SKM-1 (cell line): ENCODE data around the gene ARHGAP26.
"Not testable (repeated sequence)": the region's sequence is repeated elsewhere in the genome, so short reads cannot be mapped to it uniquely, and the experiment has no call there.

Source experiments
- DNase-seq: peaks from one replicate; lab custom pipeline; 2025; ENCODE audit not compliant: unreplicated experiment; lab: John Stamatoyannopoulos, UW

ARHGAP26 gene

GRCh38 chr5:143071927-143072326 lies 301.8 kb downstream of the ARHGAP26 start:
- no peak for DNase-seq

GRCh38 chr5:143072734-143073133 lies 302.6 kb downstream of the ARHGAP26 start:
- DNase-seq = no peak

- no peak for DNase-seq
These were observed 303.6 kb downstream of the ARHGAP26 start for GRCh38 chr5:143073766-143074165.

GRCh38 chr5:143074414-143074996 lies 304.3 kb downstream of the ARHGAP26 start:
- no peak for DNase-seq

DNA sequence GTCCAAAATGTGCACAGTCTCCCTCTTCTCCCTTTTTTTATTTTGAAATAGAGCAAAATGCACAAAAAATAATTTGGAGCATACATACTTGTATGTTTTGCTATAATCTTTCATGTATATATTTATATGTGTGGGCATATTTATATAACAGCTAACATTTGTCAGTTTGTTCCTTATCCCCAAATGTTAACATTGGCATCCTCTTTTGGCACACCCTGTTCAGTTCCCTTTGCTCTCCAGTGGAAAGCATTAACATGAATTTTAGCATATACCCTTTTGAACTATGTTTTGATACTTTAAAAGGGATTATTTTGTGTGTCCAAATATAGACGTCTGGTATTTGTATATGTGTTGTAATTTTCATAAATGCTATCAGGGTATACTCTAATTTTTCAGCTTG lies 306.2 kb downstream of the ARHGAP26 start:
- no peak for DNase-seq

- no peak for DNase-seq
These were observed 307.4 kb downstream of the ARHGAP26 start for GRCh38 chr5:143077453-143078103.

DNA sequence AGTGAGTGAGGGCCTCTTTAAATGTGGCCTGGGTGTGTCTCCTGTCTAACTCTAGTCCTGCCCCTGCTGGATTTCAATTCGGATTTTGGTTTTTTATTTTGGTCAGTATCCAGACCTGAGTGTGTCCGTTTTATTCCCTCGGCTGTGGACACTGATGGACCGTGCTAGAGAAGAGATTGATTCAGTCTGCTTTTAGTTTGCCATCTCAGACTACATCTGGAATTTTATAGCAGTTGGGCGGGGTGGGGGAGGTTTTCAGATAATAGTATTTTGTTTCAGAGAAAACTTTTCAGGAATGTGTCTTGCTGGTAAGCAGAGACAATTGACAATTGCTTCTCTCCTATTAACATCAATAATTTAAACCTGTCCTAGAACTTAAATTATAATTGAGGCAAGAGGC lies 308.1 kb downstream of the ARHGAP26 start:
- no peak for DNase-seq

GRCh38 chr5:143078971-143079370 lies 308.8 kb downstream of the ARHGAP26 start:
- DNase-seq = no peak

DNA sequence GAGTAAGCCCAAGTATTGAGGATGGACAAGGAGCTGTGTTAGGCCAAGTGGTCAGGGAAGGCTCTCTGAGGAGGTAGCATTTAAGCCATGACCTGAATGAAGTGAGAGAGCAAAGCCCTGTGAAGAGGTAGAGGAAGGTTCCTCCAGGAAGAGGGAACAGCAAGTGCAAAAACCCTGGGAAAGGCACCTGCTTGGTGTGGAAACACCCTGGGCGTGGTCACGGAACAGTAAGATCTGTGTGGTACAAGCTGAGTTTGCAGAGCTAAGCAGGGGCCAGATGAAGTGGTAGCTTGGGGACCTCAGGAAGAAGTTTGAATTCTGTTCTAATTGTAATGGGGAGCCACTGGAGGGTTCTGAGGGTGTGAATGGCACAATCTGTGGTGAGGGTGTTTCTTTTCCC lies 310.2 kb downstream of the ARHGAP26 start:
- DNase-seq = no peak

DNA sequence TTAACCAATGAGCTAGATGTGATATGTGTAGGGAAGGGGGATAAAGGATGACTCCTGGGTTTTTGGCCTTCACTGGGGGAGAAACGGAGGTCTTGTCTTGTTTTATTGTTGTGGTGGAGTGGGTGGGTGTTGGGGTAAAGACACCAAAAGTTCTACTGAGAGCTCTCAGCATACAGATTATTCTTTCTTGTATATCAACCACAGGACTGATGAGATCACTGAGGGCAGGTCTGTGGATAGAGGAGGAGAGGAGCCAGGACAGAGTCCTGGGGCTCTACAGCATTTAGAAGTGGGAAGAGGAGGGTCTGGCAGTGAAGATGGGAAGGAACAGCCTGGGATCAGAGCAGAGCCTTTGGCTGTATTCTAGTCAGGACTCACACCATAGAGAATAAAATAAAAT lies 310.8 kb downstream of the ARHGAP26 start:
- no peak for DNase-seq

- no peak for DNase-seq
These were observed 312.8 kb downstream of the ARHGAP26 start for GRCh38 chr5:143083006-143083405.

DNA sequence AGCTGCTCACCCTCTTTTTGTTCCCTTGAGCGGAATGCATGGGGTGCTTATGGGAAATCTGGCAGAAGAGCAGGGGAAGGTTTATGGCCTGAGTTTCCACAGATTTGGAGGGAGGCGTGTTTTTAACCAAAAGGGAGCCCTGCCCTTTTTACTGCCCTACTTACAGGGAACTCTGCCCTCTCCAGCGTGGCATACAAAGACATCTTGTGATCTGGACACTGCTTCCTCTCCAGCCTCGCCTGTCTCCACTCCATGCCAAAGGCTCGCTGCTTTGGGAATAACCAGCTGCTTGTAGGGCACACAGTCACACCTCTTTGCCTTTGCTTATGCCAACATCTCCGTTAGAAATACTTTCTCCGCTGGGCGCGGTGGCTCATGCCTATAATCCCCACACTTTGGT lies 314.2 kb downstream of the ARHGAP26 start:
- no peak for DNase-seq

DNA sequence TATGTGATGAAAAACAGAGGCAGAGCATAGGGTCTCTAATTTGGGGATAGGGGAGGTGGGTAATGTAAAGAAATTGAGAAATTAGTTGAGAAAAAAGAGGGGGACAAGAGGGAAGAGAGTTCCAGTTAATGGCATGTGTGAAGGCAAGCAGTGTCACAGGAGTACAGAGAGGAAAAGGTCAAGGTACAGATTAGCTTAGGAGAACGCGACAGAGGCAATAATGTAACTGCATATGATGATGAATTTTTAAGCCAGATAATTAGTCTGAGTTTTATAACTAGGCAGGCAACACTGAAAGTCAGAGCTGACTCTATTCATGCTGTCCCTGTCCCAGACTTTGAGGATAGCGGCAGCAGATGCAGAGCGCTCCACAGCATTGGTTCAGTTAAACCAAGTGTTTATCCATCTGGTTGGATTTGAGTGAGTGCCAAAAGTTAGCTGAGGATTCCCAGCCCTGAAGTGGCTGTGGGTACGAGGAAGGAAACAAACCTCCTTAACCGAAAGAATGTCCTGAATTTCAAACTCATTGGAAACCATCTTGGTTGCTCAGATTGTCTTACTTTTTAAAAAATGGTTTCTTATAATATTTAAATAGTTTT lies 315.2 kb downstream of the ARHGAP26 start:
- no peak for DNase-seq

DNA sequence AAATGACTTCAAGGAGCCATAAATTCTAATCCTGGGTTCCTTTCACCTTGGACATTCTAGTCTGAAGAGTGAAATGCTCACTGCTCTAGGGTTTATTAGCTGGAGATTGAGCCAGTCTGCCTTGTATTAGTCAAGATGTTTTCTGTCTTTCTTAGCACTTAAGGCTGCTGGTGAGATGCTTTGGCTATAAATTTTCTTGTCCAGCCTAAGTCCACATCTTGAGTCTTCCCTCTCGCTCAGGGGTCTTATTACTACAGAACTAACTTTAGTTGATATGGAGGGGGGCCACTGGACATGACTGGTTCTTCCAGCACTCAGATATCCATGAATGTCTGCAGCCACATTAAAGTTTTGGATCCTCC lies 316.4 kb downstream of the ARHGAP26 start:
- DNase-seq = no peak

DNA sequence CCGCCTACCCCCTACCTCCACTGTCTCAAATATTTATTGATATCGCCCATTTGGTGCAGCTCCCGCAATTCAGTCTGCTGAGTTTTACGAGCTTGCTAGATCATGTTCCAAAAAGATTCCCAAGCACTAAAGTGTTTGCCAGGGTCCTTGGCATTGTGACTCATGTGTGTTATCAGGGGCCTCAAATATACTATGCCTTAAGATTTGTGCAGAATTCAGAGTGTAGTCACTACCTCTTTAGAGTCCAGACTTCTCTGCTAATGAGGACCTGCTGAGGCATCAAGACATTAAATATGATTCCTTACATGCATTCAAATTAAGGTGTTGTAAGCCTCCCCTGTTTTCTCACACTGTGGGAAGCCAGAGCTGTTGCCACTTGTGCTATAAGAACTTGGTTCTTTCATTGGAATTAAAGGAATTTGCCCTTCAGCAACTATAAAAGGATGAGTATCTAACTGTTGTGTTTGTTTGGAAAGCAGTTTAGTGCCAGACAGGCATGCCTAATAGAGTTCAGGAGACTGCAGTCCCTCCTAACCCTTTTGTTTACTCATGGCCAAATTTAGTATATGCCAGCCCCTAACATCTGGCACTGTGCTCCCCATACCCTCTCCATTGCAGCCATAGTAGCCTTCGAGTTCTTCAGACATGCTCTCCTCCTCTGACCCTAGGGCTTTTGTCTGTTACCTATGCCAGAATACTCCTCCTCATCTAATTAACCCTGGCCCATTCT lies 316.9 kb downstream of the ARHGAP26 start:
- no peak for DNase-seq

- not testable (repeated sequence) for DNase-seq
These were observed 318.5 kb downstream of the ARHGAP26 start for GRCh38 chr5:143088702-143089101.

DNA sequence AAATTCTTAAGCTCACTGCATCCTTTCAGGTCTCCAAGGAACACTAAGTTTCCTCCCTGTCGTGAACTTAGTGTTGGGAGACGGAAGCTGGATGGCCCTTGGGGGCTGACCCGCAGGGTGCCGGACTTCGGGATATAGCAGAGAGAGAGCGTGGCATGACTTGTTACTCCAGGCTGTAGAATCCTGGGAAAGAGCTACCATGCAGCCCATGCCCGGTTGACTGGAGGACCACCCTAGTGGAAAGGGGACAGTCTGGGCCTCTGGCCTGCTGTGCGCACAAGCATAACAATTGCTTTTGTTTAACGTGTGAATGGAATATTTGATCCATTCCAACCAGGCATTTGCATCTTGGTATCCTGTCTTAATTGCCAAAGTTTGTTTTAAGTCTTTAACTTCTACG lies 319.9 kb downstream of the ARHGAP26 start:
- not testable (repeated sequence) for DNase-seq

GRCh38 chr5:143092711-143093451 lies 322.7 kb downstream of the ARHGAP26 start:
- not testable (repeated sequence) for DNase-seq

- no peak for DNase-seq
These were observed 323.4 kb downstream of the ARHGAP26 start for GRCh38 chr5:143093452-143094086.

DNA sequence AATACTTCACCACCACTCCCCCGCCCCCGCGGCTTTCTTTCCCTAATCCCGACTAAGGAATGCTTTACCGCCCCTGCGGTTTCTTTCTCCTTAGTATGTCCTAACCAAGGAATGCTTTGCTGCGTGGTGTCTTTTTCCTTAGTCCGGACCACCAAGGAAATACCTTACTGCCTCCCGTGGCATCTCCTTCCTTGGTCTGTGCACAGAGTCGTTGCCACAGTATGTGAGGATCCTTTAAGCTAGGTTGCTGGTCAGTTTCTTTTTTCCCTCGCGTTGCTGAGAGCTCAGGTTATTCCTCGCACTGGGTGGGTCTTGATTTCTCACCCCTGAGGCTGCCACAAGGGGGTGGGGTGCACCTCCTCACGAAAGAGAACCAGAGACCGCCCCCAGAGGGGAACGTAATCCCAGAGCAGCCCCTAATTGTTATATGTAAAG lies 323.9 kb downstream of the ARHGAP26 start:
- no peak for DNase-seq

DNA sequence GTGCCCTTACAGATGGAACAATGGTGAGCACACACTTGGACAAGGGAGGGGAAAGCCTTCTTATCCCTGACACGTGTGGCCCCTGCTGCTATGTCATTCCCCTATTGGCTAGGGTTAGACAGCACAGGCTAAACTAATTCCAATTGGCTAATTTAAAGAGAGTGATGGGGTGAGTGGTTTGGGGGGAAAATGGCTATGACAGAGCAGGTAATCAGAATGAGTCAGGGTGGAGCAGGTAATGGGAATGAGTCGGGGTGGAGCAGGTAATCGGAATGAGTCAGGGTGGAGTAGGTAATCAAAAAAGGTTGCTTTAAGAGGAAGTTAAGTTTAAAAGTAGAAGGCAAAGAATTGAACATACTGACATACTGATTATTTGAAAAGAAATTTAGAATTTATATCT lies 324.4 kb downstream of the ARHGAP26 start:
- DNase-seq = not testable (repeated sequence)
